SK-N-MC (cell line): ENCODE data around the gene KAZN.

ENCODE experiments used
- EZH2 ChIP-seq: fragments of 200-600 bp; sonication (generic); IDR thresholded peaks from one replicate; pipeline ENCODE4 v1.6.1; 2017; ENCODE audit warnings: antibody characterized with exemption
- FOXP2 ChIP-seq: optimal IDR thresholded peaks from 2 replicates; pipeline ENCODE3; 2011; ENCODE audit warnings: mild to moderate bottlenecking, moderate library complexity; ENCODE audit not compliant: insufficient read depth; ENCODE audit errors: extremely low read length, control extremely low read depth
- POLR2AphosphoS5 ChIP-seq: IDR thresholded peaks from 2 replicates; pipeline ENCODE4 v1.6.1; 2012; ENCODE audit warnings: mild to moderate bottlenecking, low read depth, low read length, borderline replicate concordance

- TF ChIP-seq EZH2: no peak
- no peak for TF ChIP-seq POLR2AphosphoS5
- TF ChIP-seq FOXP2: no peak
Measured at GRCh38 chr1:14654554-14654953, 56.1 kb downstream of the KAZN start.
